GM18502 (cell line): ENCODE results near the gene TMEM250.
"Not testable (repeated sequence)": the region's sequence is repeated elsewhere in the genome, so short reads cannot be mapped to it uniquely, and the experiment has no call there.

Source experiments
- ATAC-seq: cut with Tn5 transposase; IDR thresholded peaks from one replicate; pipeline ENCODE4 v1.9.1; 2021; ENCODE audit warnings: mild to moderate bottlenecking; ENCODE audit not compliant: unreplicated experiment, poor library complexity

Gene TMEM250, protein sequence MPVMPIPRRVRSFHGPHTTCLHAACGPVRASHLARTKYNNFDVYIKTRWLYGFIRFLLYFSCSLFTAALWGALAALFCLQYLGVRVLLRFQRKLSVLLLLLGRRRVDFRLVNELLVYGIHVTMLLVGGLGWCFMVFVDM

GRCh38 chr9:136118320-136119060 lies at the start of gene TMEM250:
Gene TMEM250 (minus strand): TSS chr9:136118875. CDS start chr9:136116900, 1,975 bp downstream.
- ATAC-seq: peak; percentile 78

- ATAC-seq: no peak
Measured at GRCh38 chr9:136163248-136163850, 44.7 kb upstream of the TMEM250 start.

- ATAC-seq: no peak
Measured at GRCh38 chr9:136160995-136161610, 42.4 kb upstream of the TMEM250 start.

GRCh38 chr9:136160381-136160841 lies 41.7 kb upstream of the TMEM250 start:
- no peak for ATAC-seq

DNA sequence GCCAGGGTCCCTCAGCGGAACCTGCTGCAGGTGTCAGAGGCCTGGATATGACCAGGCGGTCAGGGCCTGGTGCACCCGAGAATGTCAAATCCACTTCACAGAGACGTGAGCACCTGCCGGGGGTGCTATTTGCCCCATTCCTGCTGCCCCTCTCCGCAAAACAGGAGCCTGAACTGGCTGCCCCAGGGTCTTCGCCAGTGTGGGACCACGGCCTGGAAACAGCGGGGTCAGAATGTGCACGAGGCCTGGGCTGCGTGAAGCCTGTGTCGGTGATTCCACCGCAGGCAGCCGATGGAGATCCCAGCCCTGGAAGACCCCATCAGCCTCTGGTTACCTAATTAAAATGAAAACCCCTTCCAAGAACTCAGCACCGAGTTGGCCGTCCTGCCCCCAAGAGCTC lies 41.2 kb upstream of the TMEM250 start:
- ATAC-seq: no peak

- no peak for ATAC-seq
Measured at GRCh38 chr9:136157477-136158265, 39.0 kb upstream of the TMEM250 start.

GRCh38 chr9:136156209-136157120 lies 37.8 kb upstream of the TMEM250 start:
- ATAC-seq: no peak

DNA sequence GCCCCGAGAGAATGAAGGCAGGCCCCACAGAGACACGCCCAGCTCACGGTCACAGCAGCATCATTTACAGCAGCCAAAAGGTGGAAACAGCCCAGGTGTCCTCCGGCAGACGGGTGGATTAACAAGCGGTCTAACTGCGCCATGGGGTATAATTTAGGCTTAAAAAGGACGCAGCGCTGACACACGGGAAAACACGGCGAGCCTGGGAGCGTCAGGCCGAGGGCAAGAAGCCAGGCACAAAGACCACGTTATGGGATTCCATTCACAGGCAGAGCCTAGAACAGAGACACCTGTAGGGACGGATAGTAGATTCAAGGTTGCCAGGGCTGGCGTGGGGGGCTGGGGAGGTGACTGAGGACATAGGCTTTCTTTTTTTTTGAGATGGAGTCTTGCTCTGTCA lies 36.9 kb upstream of the TMEM250 start:
- ATAC-seq: no peak

DNA sequence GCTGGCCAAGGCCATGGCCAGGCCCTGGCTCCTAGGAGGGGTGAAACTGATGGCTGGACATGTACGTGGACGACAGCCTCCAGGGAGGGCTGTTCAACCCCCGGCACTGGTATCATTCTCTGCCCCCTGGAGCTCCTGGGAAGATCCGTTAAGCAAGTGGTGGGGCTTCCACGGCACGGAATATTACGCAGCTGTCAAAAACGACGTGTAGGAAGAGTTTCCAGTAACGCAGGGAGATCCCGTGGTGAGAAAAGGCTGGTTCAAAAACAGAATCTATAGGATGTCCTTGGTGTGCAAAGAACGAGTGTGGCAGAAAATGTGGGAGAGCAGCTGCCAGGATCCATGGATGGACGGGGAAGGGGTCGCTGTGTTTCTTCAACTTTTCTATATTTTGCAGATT lies 36.3 kb upstream of the TMEM250 start:
- ATAC-seq: no peak

- no peak for ATAC-seq
Measured at GRCh38 chr9:136153381-136154065, 34.8 kb upstream of the TMEM250 start.

DNA sequence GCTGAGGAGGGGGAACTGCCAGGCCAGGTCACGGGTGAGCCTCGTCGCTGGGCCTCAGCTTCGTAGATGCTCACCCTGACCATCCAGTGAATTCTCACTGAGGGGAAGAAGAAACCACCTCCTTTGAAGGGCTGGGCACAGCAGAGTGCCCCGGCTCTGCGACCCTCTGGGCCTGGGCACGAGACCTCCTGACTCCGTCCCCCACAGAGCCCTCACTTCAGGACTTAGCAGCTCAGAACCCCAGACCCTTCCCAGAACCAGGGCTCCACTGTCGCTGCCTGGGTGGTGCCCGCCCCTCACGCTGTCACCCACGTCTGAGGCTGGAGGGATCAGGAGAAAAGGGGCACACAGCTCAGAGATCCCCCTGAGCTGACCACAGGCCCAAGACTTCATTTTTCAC lies 34.3 kb upstream of the TMEM250 start:
- ATAC-seq: no peak

DNA sequence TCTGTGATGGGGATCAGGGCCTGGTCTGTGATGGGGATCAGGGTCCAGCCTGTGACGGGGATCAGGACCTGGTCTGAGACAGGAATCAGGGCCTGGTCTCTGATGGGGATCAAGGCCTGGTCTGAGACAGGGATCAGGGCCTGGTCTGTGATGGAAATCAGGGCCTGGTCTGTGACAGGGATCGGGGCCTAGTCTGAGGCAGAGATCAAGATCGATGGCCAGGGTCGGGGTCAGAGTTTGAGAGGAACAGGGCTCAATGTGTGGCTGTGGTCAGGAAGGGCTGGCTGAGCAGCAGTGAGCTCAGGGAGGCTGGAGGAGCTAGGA lies 33.8 kb upstream of the TMEM250 start:
- no peak for ATAC-seq

GRCh38 chr9:136151848-136152542 lies 33.3 kb upstream of the TMEM250 start:
- ATAC-seq: no peak

DNA sequence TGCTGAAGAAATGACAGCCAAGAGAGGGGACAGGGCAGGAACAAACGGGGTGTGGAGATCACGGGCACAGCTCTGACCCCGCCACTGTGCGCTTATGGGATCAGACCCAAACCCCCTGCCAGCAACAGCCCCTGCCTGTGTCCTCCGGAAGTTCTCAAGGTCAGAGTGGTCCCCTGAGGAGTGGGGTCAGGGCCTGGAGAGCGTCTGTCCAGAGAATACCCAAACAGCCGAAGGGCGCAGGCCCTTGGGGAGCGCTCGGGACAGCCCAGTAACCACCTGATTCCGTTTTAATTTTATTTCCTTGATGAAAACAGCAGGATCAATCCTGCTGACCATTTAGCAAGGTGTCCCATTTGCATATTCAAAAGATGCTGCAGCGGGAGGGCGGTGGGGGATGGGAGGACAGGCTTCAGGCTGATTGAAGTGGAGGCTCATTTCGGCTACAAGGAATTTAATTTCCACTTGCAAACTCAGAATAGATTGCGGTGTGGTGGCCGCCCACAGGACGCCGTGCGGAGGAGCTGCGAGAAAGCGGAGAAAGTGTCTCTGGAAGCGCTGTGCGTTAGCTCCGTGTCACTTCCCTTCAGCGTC lies 32.6 kb upstream of the TMEM250 start:
- no peak for ATAC-seq

DNA sequence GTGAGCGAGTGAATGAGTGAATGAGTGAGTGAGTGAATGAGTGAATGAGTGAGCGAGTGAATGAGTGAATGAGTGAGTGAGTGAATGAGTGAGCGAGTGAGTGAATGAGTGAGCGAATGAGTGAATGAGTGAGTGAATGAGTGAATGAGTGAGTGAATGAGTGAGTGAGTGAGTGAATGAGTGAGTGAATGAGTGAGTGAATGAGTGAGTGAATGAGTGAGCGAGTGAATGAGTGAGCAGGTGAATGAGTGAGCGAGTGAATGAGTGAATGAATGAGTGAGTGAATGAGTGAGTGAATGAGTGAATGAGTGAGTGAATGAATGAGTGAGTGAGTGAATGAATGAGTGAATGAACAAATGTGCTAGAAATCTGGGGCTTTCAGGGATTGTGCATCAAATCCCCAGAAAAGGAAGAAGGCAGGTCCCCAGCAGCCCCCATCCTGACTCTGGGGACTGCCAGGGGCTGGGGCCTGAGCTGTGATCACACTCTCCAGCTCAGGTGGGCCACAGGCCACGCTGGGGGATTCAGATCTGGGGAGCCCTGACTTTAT lies 32.1 kb upstream of the TMEM250 start:
- not testable (repeated sequence) for ATAC-seq

DNA sequence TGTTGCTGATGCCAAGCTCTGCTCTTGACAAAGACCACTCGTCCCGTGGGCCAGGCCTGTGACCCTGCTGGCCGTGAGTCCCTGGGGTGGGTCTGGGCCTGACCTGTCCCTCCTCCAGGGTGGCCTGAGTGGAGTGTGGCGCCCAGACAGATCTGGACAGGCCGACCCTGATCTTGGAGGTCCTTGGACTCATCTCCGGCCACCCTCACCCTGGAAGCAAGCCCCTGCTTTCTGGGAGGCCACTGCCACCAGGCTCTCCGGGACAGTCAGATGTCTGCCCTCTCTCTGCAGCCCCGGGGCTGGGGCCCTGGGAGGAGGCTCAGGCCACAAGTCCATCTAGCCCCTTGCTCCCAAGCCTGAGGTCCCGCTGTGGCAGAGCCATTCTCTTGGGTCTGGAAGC lies 31.2 kb upstream of the TMEM250 start:
- ATAC-seq: no peak

- ATAC-seq: no peak
Measured at GRCh38 chr9:136149337-136149736, 30.7 kb upstream of the TMEM250 start.

DNA sequence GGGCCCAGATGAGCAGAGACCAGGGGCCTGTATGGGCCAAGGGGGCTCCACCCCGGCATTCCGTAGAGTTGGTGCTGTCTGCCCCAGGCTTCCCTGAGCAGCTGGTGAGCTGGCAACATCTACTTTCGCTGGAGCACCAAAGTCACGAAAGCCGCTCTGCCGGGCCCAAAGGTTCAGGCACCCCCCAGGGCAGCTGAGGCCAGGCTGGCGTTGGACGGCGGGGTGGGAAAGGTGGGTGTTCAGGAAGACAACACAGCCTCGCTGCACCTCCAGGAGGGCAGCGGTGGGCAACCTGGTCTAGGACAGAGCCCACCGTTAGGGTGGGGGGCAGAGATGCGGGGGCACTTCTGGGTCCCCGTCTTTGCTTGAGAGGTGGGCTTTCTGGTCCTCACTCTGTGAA lies 30.1 kb upstream of the TMEM250 start:
- no peak for ATAC-seq
